ENCODE results near the gene SFXN3.

Gene SFXN3, protein sequence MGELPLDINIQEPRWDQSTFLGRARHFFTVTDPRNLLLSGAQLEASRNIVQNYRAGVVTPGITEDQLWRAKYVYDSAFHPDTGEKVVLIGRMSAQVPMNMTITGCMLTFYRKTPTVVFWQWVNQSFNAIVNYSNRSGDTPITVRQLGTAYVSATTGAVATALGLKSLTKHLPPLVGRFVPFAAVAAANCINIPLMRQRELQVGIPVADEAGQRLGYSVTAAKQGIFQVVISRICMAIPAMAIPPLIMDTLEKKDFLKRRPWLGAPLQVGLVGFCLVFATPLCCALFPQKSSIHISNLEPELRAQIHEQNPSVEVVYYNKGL

DNA sequence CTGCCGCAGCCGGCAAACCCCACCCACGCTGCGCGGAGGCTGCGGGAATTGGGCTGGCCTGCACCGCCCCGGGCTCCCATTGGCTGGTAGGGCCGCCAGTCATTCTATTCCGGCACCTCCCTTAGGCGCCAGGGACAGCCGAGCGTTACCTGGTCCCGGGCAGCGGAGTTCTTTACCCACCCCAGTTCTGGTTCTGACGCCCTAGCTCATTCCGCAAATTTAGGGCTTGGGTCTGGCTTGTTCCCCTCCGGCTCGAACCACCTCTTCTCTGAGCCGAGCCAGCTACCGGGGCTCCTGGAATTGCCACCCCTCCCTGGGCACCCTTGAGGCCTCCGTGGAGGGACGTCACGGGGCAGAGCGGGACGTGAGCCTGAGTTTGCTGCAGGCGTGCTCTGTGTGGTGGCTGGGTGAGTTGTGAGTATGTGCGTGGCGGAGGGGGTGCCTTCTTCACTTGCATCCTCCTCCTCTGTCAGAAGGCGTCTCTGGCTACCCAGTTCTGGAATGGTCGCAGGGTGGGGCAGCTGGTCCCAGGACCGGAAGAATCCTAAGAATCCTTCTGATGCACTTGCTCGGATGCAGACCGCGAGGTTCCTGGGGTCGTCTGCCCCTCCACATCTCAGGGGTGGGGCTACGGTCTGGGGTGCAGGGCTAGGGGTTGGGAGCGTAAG is at the start of gene SFXN3, which contains the start of gene PDZD7:
Gene SFXN3, plus strand, starts transcription at position 107 of the 668 bp plus-strand sequence. CDS start 3,461 bp downstream, outside the sequence.
Gene PDZD7, minus strand, starts transcription at position 2 of the 668 bp plus-strand sequence. CDS start 910 bp downstream, outside the sequence.
- peak; percentile 88 for DNase-seq (ENCODE audit: extremely low read depth, low read depth)

GRCh38 chr10:100982916-100983830 is 47.9 kb upstream of the SFXN3 start:
- DNase-seq (ENCODE audit: extremely low read depth, low read depth): no peak
- no peak for TF ChIP-seq CTCF (IDR thresholded peaks at IDR 0.05; ENCODE audit: low read depth, low read length)

More for the DNA sequence above, at the start of gene SFXN3, which contains the start of gene PDZD7:
- no peak for TF ChIP-seq CTCF (IDR thresholded peaks at IDR 0.05; ENCODE audit: low read depth, low read length)

- no peak for DNase-seq (ENCODE audit: extremely low read depth, low read depth)
- TF ChIP-seq CTCF (IDR thresholded peaks at IDR 0.05; ENCODE audit: low read depth, low read length): no peak
These were observed 47.0 kb upstream of the SFXN3 start for GRCh38 chr10:100983868-100984671.

DNA sequence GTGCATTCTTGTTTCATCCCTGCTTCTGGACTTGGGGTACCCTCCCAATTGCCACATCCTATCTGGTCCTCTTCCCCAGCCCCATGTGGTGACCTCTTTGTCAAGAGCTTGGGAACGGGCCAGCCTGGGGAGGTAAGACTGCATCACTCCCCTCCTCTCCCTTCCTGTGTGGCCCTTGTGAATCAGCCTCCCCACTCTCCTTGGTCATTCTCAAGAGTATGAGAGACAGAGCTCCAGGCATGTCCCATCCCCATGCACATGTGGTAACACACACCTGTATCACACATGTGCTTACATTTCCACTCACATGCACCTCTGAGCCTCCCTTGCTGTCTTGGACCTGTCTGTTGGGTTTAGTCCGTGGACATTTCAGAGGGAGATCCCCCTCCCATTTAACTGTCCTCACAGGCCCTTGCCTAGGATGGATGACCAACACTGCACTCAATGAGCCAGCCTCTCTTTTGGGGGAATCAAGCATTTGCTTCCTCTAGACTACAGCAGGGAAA is 46.3 kb upstream of the SFXN3 start:
- DNase-seq (ENCODE audit: extremely low read depth, low read depth): no peak

GRCh38 chr10:100985336-100985735 is 45.7 kb upstream of the SFXN3 start:
- DNase-seq (ENCODE audit: extremely low read depth, low read depth): no peak

More for the DNA sequence above, 46.3 kb upstream of the SFXN3 start:
- TF ChIP-seq CTCF (IDR thresholded peaks at IDR 0.05; ENCODE audit: low read depth, low read length): no peak

More at GRCh38 chr10:100985336-100985735, 45.7 kb upstream of the SFXN3 start:
- TF ChIP-seq CTCF (IDR thresholded peaks at IDR 0.05; ENCODE audit: low read depth, low read length): no peak
